A549 (cell line): ENCODE data around the gene MRPL28. TPM values are rescaled to one million over a fixed set of nuclear protein-coding genes. Genes with fewer than 3 reads are reported as not detected.

Experiments used
- ATAC-seq, 2 experiments: fragments of 200-7000 bp in 1 of 2; fragments of >200 bp in 1 of 2; cut with Nextera tagmentation in 1 of 2; cut with Tn5 transposase in 1 of 2; 3 replicates each; pipeline versions ENCODE4 v1.8.0 to v1.9.1; 2018 to 2020; ENCODE audit warnings: mild to moderate bottlenecking in 1 of 2, moderate library complexity in 1 of 2
- CTCF ChIA-PET: fragments of 300-600 bp; sonication (Branson Sonifier 250); formaldehyde crosslinking; extraction: SDS; loops from one replicate; lab custom pipeline; 2021; ENCODE audit warnings: antibody characterized with exemption, inconsistent platforms; lab: Yijun Ruan, JAX
- POLR2A ChIA-PET: fragments of 350-600 bp; formaldehyde crosslinking; extraction: SDS; loops from one replicate; lab custom pipeline; 2021; ENCODE audit warnings: antibody characterized with exemption, inconsistent platforms; lab: Yijun Ruan, JAX
- DNase-seq, 2 experiments: peaks; one replicate each; pipeline versions ENCODE4 v3.0.0 to v3.0.0-alpha.2; 2011 to 2016; ENCODE audit warnings: low read depth in 1 of 2, low spot score in 1 of 2
- FAIRE-seq: peaks from 2 replicates; lab custom pipeline; 2011; peaks lifted over from hg19 to GRCh38; lab: Jason Lieb, UNC
- H3K27ac ChIP-seq, 2 experiments: fragments of >200 bp; sonication (Bioruptor Twin); formaldehyde crosslinking; 3 replicates each; pipeline ENCODE4 v1.5.1; 2016 to 2017
- H3K4me1 ChIP-seq: fragments of >200 bp; sonication (Bioruptor Twin); formaldehyde crosslinking; 3 replicates; pipeline ENCODE4 v1.6.1; 2016
- H3K4me2 ChIP-seq: fragments of >200 bp; sonication (Bioruptor Twin); formaldehyde crosslinking; 3 replicates; pipeline ENCODE4 v1.6.1; 2016
- H3K4me3 ChIP-seq: fragments of >200 bp; sonication (Bioruptor Twin); formaldehyde crosslinking; 3 replicates; pipeline ENCODE4 v1.5.1; 2016
- H3K9me3 ChIP-seq: fragments of >200 bp; sonication (Bioruptor Twin); formaldehyde crosslinking; 3 replicates; pipeline ENCODE4 v1.6.1; 2016
- BCL3 ChIP-seq: fragments of >200 bp; sonication (Bioruptor Twin); formaldehyde crosslinking; IDR thresholded peaks from 3 replicates; pipeline ENCODE4 v1.6.1; 2016
- CBX2 ChIP-seq: fragments of 200-600 bp; sonication (generic); IDR thresholded peaks from 2 replicates; pipeline ENCODE4 v1.6.1; 2016; ENCODE audit warnings: low read depth, mild to moderate bottlenecking, borderline replicate concordance
- CTCF ChIP-seq: fragments of >200 bp; sonication (Bioruptor Twin); formaldehyde crosslinking; IDR thresholded peaks from 3 replicates; pipeline ENCODE4 v1.5.1; 2016
- EHF ChIP-seq: fragments of 250-450 bp; sonication (Bioruptor Pico); IDR thresholded peaks from 2 replicates; pipeline ENCODE4 v1.5.0; 2020; ENCODE audit warnings: mild to moderate bottlenecking
- ESRRA ChIP-seq: fragments of 150-350 bp; IDR thresholded peaks from 2 replicates; pipeline ENCODE4 v1.6.1; 2014; ENCODE audit warnings: mild to moderate bottlenecking, low read length, borderline replicate concordance
- FOSB ChIP-seq: fragments of 250-450 bp; sonication (Bioruptor Pico); IDR thresholded peaks from 2 replicates; pipeline ENCODE4 v1.5.0; 2020; ENCODE audit warnings: mild to moderate bottlenecking, moderate library complexity
- HEYL ChIP-seq: fragments of 250-450 bp; sonication (Bioruptor Pico); IDR thresholded peaks from 2 replicates; pipeline ENCODE4 v1.8.0; 2021; ENCODE audit warnings: mild to moderate bottlenecking, moderate library complexity
- JUN ChIP-seq, 2 experiments: fragments of >200 bp; sonication (Bioruptor Twin); formaldehyde crosslinking; IDR thresholded peaks; 2 replicates in 1 of 2; 3 replicates in 1 of 2; pipeline ENCODE4 v1.6.1; 2016 to 2017
- MAFK ChIP-seq: fragments of 450-650 bp; IDR thresholded peaks from 2 replicates; pipeline ENCODE4 v1.6.1; 2014; ENCODE audit not compliant: partially characterized antibody
- MAX ChIP-seq: IDR thresholded peaks from 2 replicates; pipeline ENCODE4 v1.6.1; 2012
- PHF8 ChIP-seq: fragments of 200-600 bp; sonication (generic); IDR thresholded peaks from 2 replicates; pipeline ENCODE4 v1.6.1; 2016; ENCODE audit warnings: low read depth, mild to moderate bottlenecking, antibody characterized with exemption, moderate library complexity, borderline replicate concordance
- POLR2A ChIP-seq: IDR thresholded peaks from 2 replicates; pipeline ENCODE4 v1.6.1; 2012; ENCODE audit warnings: mild to moderate bottlenecking, low read length
- POLR2AphosphoS2 ChIP-seq: conservative IDR thresholded peaks from 2 replicates; pipeline ENCODE4 v1.6.1; 2012; ENCODE audit warnings: low read length, improper control_type of control experiment, inconsistent platforms
- RAD21 ChIP-seq, 2 experiments: fragments of >200 bp in 1 of 2; sonication (Bioruptor Twin) in 1 of 2; formaldehyde crosslinking in 1 of 2; IDR thresholded peaks in 1 of 2; conservative IDR thresholded peaks in 1 of 2; 2 replicates in 1 of 2; 3 replicates in 1 of 2; pipeline ENCODE4 v1.6.1; 2012 to 2018; ENCODE audit warnings: inconsistent platforms in 1 of 2
- SMC3 ChIP-seq: fragments of >200 bp; sonication (Bioruptor Twin); formaldehyde crosslinking; IDR thresholded peaks from 3 replicates; pipeline ENCODE4 v1.6.1; 2018; ENCODE audit warnings: inconsistent platforms
- ZFP36 ChIP-seq: fragments of 450-650 bp; IDR thresholded peaks from 2 replicates; pipeline ENCODE4 v1.6.1; 2014; ENCODE audit warnings: borderline replicate concordance; ENCODE audit not compliant: partially characterized antibody
- ZNF302 ChIP-seq: fragments of 250-450 bp; sonication (Bioruptor Pico); IDR thresholded peaks from 2 replicates; pipeline ENCODE4 v1.9.0; 2021; ENCODE audit warnings: inconsistent platforms, mild to moderate bottlenecking, moderate library complexity
- WGBS: methylation state at CpG from one replicate; pipeline ENCODE4 v1.1.6; 2017; ENCODE audit errors: missing lambda C conversion rate; 5-methylcytosine and 5-hydroxymethylcytosine counted together
- polyA plus RNA-seq, 4 experiments: library from polyadenylated mRNA; depleted of rRNA in 3 of 4; stranded (reverse); fragments of >200 nt; fragmentation: RNase III in 1 of 4; extraction: RNeasy Plus Mini Kit Qiagen cat#74134 plus additional on column Dnase treatment in 1 of 4; gene quantifications; 2 replicates in 3 of 4; 3 replicates in 1 of 4; pipeline ENCODE4 v1.2.3, GENCODE V29; 2011 to 2017
- TF ChIP-seq, protein P1 (sequence below): IDR thresholded peaks from 2 replicates; pipeline ENCODE4 v1.6.1; 2012; ENCODE audit warnings: low read depth, borderline replicate concordance

MRPL28 gene
- polyA plus RNA-seq, 2 of the 4 experiments (the other 2 are of a cell fraction): 130 to 139 TPM

DNA sequence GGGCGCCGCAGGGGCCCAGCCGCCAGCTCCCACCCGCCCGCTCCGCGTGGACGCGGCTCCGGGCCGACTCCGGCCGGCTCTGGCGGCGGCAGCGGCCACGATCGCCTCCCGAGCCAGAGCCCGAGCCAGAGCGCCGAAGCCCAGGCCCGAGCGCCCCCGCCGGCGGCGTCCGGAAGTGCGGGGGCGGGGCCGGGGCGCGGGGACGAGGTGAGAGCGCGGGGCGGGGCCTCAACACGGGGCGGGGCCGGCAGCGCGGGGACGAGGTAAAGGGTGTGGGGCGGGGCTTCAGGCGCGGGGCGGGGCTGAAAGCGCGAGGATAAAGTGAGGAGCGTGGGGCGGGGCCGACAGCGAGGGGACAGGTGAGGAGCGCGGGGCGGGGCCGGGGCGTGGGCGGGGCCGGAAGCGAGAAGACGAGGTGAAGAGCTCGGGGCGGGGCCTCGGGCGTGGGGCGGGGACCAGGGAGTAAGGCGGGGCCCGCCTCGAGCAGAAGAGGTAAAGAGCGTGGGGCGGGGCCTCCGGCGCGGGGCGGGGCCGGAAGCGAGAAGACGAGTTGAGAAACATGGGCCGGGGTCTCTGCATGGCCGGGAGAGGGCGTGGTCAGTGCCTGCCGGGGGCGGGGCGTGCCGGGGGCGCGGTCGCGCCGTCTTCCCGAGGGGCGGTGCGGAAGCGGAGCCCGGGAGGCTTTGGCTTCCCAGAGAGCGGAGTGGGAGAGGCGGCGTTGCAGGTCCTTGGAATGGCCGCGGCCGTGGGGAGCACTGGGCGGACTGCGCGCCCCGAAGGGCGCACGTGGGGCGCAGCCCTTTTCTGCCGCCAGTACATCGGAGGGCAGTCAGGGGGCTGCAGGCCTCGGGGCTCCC is 17.6 kb downstream of the MRPL28 start, which contains the start of gene AXIN1:
Gene AXIN1, minus strand, starts transcription at position 177 of the 857 bp plus-strand sequence. CDS start 5,698 bp downstream, outside the sequence.
- TF ChIP-seq MAFK: no peak
- no peak for TF ChIP-seq ZNF302
- peak; percentile 64 for TF ChIP-seq POLR2A
- no peak for TF ChIP-seq CBX2
- peak in 1 of 2 experiments; percentile 34; a peak in 2 of 5 replicates for TF ChIP-seq JUN (IDR thresholded peaks at IDR 0.05)
- TF ChIP-seq CTCF: peak; percentile 62
- no peak for TF ChIP-seq FOSB
- 0 out of 3 replicates have a peak, but pooled peaks have one; percentile 38 for TF ChIP-seq BCL3
- TF ChIP-seq ESRRA: no peak
- TF ChIP-seq EHF (CRISPR knock-in tag): no peak
- no peak for TF ChIP-seq POLR2AphosphoS2
- peak; percentile 54 for TF ChIP-seq SMC3
- peak; percentile 32 to 65; a peak in 4 of 5 replicates for TF ChIP-seq RAD21 (conservative IDR thresholded peaks at IDR 0.05 in 1 of 2, IDR thresholded peaks at IDR 0.05 in 1 of 2)
- peak; percentile 53; the same call in 1 of the 2 replicates for TF ChIP-seq PHF8
- no peak for TF ChIP-seq HEYL (CRISPR knock-in tag)
- ChIA-PET POLR2A (interaction anchor here (0.5 to 2.1 kb wide), 10 partner anchors 9 to 250 kb away, joined by 3 to 11 read pairs (median 3); partner anchors contain the start of genes FAM234A and MRPL28), CTCF (interaction anchor here (0.9 to 12.6 kb wide), 7 partner anchors 10 to 287 kb away, joined by 3 to 76 read pairs (median 4); no protein-coding TSS in a partner anchor)
- FAIRE-seq: no peak
- H3K9me3 ChIP-seq: no peaks in the 10 kb centered on the region
- 9% methylated on average over 4 of the region's 113 CpGs for WGBS
- peak; percentile 62 to 86 for ATAC-seq
- DNase-seq: peak; percentile 59 to 98
- H3K4me3 ChIP-seq: peak within 1 kb of the TSS; percentile 89
- H3K4me1 ChIP-seq: peaks cover 13% of the 10 kb centered on the region; the same call in 2 of the 3 replicates
- peak within 1 kb of the TSS; percentile 94 for H3K4me2 ChIP-seq
- H3K27ac ChIP-seq: peak within 1 kb of the TSS; percentile 87 to 98

DNA sequence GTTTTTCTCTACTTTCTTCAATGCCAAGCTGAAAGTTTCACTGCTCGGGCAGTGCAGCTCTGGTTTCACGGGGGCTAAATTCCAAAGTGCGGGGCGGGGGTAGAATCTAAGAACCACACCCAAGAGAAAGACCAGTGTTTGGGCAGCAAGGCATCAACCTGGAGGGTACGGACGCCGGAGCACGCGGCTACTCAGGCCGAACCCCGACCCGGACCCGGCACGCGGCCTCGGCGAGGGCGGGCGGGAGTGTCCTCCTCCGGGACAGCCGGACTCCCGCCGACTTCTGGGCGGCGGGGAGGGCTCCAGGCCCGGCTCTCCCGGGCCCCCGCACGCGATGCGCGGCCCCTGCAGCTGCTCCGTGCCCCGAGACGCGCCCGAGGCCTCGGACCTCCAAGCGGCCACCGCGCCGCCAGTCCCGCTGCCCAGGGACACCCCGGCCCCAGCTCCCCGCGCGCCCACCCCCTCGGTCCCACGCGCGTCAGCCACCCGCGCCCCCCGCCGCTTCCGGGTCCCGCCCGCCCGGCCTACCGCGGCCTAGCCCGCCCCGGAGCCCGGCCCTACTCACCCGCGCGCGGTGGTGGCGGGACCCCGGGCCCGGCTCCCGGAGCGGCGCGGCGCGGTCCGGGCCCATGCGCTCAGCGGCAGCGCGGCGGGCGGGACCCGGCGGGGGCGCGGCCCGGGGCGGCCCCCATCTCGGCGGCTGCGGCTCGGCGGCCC is 18.4 kb downstream of the MRPL28 start:
- Histone ChIP-seq H3K4me1 (peaks cover 13% of the 10 kb centered on the region; the same call in 2 of the 3 replicates), H3K4me2 (peak overlapping the region; percentile 94), H3K4me3 (peak overlapping the region; percentile 89), H3K9me3 (no peaks in the 10 kb centered on the region), H3K27ac (peak overlapping the region; percentile 87 to 98)
- TF ChIP-seq, protein P1, sequence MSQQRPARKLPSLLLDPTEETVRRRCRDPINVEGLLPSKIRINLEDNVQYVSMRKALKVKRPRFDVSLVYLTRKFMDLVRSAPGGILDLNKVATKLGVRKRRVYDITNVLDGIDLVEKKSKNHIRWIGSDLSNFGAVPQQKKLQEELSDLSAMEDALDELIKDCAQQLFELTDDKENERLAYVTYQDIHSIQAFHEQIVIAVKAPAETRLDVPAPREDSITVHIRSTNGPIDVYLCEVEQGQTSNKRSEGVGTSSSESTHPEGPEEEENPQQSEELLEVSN: peak; percentile 61; the same call in 1 of the 2 replicates
- TF ChIP-seq PHF8: 0 out of 2 replicates have a peak, but pooled peaks have one; percentile 26
- no peak for TF ChIP-seq ZFP36
- peak; percentile 37; the same call in 1 of the 2 replicates for TF ChIP-seq MAX
- DNase-seq (no peak), FAIRE-seq (no peak), ATAC-seq (peak in 1 of 2 experiments; percentile 54; a peak in 3 of 6 replicates)
- 2% methylated on average over 22 of the region's 95 CpGs for WGBS
- POLR2A ChIA-PET: interaction anchor here (0.5 to 2.1 kb wide), 7 partner anchors 10 to 128 kb away, joined by 3 to 11 read pairs (median 3); partner anchors contain the start of genes FAM234A and MRPL28
- CTCF ChIA-PET: interaction anchor here (0.9 to 12.6 kb wide), 11 partner anchors 9 to 286 kb away, joined by 3 to 76 read pairs (median 6); partner anchors contain the start of gene HBQ1
